GM21367 (cell line): Measurements from ENCODE around the gene IL22RA1.

Experiments used
- ATAC-seq: cut with Tn5 transposase; IDR thresholded peaks from one replicate; pipeline ENCODE4 v1.9.1; 2021; ENCODE audit not compliant: unreplicated experiment

The IL22RA1 gene

GRCh38 chr1:24100945-24101737, 41.8 kb downstream of the IL22RA1 start:
- ATAC-seq: no peak

- ATAC-seq: no peak
Observed at GRCh38 chr1:24098943-24099638, 43.8 kb downstream of the IL22RA1 start.

DNA sequence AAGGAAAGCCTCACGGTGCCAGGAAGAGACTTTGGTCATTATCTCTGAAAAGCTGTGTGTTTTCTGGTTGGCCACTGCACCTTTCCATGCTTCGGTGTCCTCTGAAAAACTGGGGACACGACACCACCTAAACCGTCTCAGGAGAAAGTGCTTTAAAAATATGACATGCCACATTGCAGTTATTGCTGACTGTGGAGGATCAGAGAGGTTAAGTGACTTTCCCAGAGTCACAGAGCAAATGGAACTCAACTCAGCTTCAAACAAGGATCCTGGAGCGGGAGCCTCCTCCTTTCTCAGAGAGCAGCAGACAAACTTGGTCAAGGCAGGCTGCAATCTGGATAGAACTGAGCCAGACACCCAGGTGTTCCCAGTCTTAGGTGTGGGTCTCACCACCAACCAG, 44.8 kb downstream of the IL22RA1 start:
- ATAC-seq: no peak

- no peak for ATAC-seq
Observed at GRCh38 chr1:24097663-24098062, 45.3 kb downstream of the IL22RA1 start.

- no peak for ATAC-seq
Observed at GRCh38 chr1:24096739-24097103, 46.2 kb downstream of the IL22RA1 start.

DNA sequence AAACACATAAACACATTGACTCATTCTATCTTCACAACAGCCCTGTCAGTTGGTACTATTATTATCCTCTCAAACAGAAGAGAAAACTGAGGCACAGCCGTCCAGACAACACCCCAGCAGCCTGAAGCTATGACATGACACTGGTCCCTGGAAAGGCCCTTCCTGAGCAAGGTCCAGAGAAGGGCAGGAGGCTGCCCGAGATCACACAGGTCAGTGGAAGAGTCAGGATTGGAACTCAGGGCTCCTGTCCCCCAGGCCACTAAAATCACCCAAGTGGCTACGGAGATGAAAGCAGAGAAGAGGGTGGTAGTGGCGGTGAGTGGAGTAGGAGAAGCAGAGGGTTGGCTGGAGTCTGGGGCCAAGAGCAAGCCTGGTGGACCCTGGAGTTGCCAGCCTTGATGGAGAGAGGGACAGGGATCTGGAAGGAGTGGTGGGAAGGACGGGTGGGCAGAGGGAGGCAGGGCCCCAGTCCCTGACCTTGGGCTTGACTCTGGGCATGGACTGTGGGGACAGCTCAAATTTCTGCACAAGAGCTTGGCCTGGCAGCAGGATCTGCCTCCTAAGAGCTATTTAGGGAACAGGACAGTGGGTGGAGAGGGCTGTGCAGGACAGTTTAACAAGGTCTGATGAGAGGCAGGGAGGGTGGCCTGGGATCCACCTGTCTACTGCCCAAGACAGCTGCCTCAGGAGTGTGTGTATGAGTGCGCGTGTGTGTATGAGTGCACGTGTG, 46.8 kb downstream of the IL22RA1 start:
- ATAC-seq: no peak

DNA sequence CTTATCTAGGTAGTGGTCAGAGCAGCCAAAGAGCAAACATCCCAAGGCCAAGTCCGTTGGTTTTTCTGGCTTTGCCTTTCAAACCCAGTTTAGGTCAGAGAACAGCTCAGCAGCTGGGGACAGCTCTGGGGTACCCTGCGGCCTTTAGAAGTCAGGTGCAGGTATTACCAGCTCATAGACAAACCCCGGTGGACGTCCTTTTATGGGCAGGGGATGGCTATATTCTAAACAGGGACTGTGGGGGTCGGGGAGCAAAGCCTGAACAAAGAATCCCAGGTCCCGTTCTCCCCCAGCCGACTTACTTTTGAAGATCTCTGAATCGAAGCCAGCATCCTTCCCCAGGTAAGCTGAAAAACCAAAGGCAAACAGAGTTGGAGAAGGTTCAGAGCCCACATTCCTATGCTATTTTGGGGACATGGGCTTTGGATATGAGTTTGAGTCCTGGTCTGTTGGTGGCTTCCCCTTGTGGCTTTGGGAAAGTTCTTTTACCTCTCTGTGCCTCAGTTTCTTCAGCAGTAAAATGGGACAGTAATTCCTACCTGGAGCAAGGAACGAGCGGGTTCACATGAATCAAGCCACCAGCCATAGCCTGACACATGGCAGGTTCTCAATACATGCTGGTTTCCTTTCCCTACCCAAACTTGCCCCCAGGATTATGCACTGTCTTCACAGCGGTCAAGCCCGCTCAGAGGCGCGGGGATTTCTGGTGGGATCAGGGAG, 47.6 kb downstream of the IL22RA1 start:
- ATAC-seq: no peak

- ATAC-seq: no peak
Observed at GRCh38 chr1:24094554-24094953, 48.4 kb downstream of the IL22RA1 start.

DNA sequence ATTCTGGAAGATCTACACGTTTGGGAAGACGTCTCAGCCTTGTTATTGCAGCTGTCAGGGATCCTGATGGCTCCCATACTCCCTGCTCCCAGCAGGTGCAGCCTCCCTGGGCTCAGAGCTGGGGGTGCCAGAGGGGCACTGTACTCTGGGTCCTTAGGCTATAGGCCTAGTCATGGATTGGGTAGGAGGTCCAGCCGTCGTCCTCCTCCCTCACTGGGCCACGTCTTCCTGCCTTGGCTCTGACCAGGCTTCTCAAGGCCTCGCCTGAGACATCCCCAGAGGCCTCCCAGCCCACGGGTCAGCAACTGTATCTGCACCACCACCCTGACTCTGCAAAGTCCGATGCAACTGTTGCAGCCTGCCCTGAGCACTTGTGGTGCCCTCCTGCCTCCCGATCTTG, 49.2 kb downstream of the IL22RA1 start:
- ATAC-seq: no peak

DNA sequence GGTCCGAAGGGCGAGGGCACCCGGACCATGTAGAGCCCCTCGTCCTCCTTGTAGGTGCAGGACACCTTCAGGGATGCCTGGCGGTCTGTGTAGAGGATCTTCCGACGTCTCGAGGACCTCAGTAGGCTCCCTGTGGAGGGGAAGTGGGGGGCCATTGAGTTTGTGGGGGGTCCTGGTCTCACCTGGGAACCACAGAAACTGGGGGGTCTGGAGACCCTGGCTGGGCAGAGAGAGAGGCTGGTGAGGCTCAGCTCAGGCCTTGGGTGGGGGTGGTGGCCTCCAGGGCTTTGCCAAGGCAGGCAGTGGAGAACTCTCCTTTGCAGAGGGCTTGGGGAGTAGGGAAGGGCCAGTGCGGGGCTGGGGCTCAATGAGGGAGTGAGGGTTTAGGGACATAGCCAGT, 50.0 kb downstream of the IL22RA1 start:
- no peak for ATAC-seq

DNA sequence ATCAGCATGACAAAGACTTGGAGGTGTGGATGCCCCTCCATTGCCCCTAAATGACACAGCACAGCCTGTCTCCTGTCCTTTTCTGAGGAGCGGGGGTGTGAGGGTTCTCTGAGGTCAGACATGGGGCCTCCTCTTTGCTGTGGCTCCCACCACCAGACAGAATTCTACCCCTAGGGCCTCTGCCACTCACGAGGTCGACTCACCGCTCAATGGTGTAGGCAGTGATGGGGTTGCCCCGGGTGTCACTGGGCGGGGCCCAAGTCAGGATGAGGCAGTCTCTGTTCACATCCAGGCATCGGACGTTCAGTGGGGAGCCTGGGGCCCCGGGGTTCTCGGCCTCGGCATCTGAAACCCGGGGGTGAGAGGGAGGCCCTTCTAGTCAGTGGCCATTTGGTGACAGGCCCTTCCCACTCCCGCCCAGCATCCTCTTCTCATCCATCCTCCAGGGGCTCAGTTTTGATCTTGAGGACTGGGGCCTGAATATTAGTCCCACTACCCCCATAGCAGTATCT, 50.9 kb downstream of the IL22RA1 start:
- no peak for ATAC-seq

DNA sequence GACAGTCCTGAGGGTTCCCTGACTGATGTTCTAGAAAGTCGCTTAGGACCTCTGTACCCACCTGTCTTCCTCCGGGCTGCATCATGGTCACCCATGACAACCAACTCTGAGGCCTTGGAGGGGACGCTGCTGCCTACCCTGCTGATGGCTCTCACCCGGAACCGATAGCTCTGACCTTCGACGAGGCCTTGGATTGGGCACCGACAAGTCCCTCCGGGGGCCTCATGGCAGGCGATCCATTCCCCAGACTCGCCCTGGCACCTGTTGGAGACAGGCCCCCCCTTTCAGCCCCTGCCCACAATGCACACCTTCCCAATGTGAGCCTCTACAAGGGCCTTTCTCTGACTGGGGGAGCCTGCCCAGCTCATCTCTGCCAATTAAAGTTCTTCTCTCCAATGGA, 52.2 kb downstream of the IL22RA1 start:
- no peak for ATAC-seq

- no peak for ATAC-seq
Observed at GRCh38 chr1:24089743-24090555, 53.0 kb downstream of the IL22RA1 start.

DNA sequence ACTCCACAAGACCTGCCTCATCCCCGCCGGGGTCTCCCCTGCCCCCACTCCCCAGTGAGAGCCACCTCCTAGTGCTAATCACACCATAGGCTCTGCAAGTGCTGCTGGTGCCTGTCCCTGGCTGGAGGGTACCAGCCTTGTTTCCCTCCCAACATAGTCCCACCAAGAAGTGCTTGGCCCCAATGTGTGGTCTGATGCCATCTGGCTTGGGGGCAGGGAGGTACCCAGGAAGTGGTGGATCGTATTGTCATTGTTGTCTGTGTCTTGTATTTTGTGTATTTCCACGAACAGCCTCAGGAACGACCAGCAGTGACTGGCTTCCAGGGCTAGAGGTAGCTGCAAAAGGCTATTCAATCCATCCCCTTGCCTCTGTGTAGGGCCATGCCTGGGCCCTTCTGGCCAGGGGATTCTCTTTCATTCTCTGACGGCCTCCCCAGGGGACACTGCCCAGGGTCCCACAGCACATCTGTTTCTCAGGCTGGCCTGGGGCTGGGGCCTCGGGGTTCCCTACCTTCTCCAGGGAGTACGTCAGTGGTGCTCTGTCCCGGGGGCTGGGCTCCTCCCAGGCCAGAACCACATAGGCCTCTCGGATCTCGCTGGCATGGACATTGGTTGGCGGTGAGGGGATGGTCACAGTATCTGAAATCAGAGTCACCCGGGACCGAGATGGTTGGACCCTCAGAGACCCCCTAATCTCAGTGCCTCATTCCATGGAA, 53.8 kb downstream of the IL22RA1 start:
- ATAC-seq: no peak

- no peak for ATAC-seq
Observed at GRCh38 chr1:24086466-24086865, 56.5 kb downstream of the IL22RA1 start.

- no peak for ATAC-seq
Observed at GRCh38 chr1:24085546-24085945, 57.4 kb downstream of the IL22RA1 start.

DNA sequence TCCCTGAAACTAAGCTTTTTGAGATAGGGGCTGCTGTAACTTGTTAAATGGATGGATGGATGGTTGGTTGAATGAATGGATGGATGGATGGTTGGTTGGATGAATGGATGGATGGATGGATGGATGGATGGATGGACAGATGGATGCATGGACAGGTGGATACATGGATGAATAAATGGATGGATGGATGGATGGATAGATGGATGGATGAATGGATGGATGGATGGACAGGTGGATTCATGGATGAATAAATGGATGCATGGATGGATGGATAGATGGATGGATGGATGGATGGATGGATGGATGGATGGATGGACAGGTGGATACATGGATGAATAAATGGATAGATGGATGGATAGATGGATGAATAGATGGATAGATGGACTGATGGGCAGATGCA, 57.9 kb downstream of the IL22RA1 start:
- no peak for ATAC-seq

DNA sequence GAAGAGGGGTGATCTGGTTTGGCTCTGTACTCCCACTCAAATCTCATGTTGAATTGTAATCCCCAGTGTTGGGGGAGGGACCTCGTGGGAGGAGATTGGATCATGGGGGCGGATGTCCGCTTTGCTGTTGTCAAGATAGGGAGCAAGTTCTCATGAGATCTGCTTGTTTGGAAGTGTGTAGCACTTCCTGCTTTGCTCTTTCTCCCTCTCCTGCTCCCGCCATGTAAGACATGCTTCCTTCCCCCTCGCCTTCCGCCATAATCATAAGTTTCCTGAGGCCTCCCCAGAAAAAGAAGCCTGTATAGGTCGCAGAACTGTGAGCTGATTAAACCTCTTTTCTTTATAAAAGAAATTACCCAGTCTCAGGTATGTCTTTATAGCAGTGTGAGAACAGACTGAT, 58.9 kb downstream of the IL22RA1 start:
- ATAC-seq: no peak

DNA sequence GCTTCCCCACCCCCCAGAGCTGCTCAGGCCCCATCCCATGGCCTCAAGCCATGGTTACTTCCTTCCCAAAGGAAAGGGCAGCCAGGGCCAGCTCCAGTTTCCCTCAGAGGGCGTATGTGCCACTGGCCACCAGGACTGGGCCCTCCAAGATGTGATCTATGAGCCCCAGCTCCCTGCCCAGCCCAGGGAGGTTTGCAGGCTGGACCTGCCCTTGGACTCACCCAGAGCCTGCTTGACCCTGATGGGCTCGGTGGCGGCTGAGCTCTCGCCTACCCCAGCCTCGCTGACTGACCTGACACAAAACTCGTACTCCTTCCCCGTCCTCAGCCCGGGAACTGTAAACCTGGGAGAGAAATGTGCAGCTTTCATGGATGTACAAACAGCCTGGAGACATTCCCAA, 60.6 kb downstream of the IL22RA1 start:
- no peak for ATAC-seq

DNA sequence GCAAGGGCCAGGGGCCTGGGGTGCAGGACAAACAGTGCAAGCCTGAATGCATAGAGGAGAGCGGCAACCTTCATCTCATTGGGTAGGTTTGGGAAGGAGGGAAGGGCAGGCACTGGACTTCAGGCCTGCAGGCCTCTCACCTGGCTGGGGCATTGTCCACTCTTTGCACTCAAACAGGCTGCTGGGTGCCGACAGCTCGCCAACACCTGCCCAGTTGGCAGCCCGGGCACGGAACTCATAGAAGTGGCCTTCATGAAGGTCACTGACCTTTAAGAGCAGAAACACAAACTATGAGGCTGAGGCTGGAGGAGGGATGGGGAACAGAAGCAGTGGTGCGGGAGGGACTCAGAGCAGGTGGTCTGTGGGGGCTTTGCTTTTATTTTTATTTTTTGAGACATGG, 61.8 kb downstream of the IL22RA1 start:
- ATAC-seq: no peak
